Fibroblast of pulmonary artery (primary cell): ENCODE results near the gene KIF26B.

Source experiments
- DNase-seq: peaks from one replicate; pipeline ENCODE4 v3.0.0-alpha.2; 2010; ENCODE audit warnings: low read depth
- H3K4me3 ChIP-seq: replicated peaks from 2 replicates; pipeline ENCODE4 v1.5.1; 2011; ENCODE audit warnings: low read depth, mild to moderate bottlenecking, control low read depth, low read length, moderate library complexity
- TF ChIP-seq, protein P1 (sequence below): IDR thresholded peaks from 2 replicates; pipeline ENCODE4 v1.5.1; 2011; ENCODE audit warnings: mild to moderate bottlenecking, control low read depth, low read length, inconsistent platforms; ENCODE audit errors: missing control alignments

Gene KIF26B

GRCh38 chr1:245752561-245752960, 597.8 kb downstream of the KIF26B start:
- peak; percentile 60 for DNase-seq
- TF ChIP-seq, protein P1, sequence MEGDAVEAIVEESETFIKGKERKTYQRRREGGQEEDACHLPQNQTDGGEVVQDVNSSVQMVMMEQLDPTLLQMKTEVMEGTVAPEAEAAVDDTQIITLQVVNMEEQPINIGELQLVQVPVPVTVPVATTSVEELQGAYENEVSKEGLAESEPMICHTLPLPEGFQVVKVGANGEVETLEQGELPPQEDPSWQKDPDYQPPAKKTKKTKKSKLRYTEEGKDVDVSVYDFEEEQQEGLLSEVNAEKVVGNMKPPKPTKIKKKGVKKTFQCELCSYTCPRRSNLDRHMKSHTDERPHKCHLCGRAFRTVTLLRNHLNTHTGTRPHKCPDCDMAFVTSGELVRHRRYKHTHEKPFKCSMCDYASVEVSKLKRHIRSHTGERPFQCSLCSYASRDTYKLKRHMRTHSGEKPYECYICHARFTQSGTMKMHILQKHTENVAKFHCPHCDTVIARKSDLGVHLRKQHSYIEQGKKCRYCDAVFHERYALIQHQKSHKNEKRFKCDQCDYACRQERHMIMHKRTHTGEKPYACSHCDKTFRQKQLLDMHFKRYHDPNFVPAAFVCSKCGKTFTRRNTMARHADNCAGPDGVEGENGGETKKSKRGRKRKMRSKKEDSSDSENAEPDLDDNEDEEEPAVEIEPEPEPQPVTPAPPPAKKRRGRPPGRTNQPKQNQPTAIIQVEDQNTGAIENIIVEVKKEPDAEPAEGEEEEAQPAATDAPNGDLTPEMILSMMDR = no peak
- H3K4me3 ChIP-seq = no peak overlapping the region

DNA sequence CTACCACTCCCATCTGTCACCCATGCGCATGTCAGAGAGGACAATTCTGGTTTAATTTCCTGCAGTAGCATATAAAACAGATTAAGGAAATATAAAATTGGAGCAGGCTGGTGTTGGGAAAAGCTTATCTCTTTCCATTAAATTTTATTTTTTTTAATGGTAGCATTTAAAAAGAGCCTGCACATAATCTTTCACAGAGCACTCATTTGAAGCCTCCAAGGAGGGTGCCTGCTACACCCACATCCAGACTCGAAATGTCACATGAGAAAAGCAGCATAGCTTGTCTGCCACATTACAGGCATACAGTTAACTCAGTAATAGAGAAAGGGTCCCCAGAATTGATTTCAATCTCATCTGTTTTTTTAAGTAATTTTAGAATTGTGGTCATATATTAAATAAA, 599.0 kb downstream of the KIF26B start:
- DNase-seq = no peak
- no peak overlapping the region for H3K4me3 ChIP-seq
- TF ChIP-seq, protein P1 = no peak

GRCh38 chr1:245754463-245754961, 599.7 kb downstream of the KIF26B start:
- no peak overlapping the region for H3K4me3 ChIP-seq
- TF ChIP-seq, protein P1 = no peak
- no peak for DNase-seq
